HG02642 (cell line): Measurements from ENCODE around the gene EPAS1.

Source experiments
- ATAC-seq: cut with Tn5 transposase; IDR thresholded peaks from one replicate; pipeline ENCODE4 v1.9.1; 2021; ENCODE audit warnings: mild to moderate bottlenecking; ENCODE audit not compliant: unreplicated experiment, poor library complexity

The EPAS1 gene

DNA sequence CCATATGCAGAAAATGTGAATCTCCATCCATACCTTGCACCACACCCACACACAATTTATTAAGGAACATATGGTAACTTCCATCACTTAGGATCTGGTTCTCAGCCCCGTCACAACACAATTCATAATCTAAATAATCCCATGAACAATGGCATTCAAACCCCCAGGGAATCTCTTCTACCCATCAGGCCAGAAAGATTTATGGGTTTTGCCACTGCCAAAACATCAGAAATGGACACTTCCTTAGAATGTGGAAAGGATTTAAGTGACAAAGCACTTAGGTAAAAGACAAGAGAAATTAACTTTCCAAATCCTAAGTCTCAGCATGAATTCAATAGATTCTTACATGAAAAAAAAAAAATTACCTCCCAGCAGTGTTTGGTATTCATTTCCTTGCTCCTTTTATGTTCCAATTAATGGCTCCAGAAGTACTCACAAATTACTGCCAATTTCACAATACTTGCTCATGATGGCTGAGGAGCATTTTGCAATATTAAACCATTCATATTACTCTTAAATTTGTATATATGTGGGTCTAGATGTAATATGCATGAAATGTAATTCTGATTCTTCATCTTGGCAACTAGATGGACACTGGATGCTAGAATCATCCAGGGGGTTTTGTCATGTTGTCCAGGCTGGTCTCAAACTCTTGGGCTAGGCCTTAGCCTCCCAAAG is 125.6 kb downstream of the EPAS1 start:
- ATAC-seq = no peak

DNA sequence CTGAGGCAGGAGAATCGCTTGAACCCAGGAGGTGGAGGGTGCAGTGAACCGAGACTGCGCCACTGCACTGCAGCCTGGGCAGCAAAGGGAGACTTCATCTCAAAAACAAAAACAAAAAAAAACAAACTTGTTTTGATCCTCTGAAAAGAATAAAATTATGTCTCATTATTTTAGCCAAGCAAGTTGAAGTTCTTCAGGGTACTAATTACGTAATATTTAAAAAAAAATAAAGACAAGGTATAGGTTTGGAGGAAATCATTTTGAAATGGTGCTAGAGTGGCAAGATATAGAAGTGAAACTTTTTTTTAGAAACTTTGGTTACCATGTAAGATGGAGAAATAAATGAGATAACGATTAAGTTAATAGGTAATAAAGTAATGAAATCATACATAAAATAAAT is 127.7 kb downstream of the EPAS1 start:
- no peak for ATAC-seq

DNA sequence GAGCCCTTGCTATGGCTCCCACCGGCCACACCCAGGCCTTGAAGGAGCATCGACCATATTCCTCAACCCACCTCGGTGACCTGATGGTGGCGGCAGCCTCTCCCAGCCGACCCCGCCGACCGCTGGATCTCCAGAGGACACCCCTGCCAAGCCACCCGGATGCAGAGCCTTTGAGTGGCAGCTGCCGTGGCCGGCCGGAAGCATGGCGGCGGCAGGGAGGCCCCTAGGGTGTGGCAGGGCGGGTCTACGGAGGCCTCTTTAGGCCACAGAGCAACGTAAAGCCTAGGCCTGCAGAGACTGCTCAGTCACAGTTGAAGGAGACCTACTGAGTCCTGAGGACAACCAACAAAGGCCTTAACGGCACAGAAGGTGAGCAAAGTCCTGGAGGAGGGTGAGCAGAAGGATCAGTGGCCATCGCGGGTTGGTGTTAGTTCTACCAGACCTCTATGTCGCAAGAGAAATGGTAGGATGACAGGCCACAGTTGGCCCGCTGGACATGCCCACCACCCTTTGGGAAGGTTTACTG is 131.8 kb downstream of the EPAS1 start:
- no peak for ATAC-seq

GRCh38 chr2:46430413-46430812 is 133.2 kb downstream of the EPAS1 start:
- no peak for ATAC-seq

- no peak for ATAC-seq
These were observed 133.8 kb downstream of the EPAS1 start for GRCh38 chr2:46430992-46431391.

DNA sequence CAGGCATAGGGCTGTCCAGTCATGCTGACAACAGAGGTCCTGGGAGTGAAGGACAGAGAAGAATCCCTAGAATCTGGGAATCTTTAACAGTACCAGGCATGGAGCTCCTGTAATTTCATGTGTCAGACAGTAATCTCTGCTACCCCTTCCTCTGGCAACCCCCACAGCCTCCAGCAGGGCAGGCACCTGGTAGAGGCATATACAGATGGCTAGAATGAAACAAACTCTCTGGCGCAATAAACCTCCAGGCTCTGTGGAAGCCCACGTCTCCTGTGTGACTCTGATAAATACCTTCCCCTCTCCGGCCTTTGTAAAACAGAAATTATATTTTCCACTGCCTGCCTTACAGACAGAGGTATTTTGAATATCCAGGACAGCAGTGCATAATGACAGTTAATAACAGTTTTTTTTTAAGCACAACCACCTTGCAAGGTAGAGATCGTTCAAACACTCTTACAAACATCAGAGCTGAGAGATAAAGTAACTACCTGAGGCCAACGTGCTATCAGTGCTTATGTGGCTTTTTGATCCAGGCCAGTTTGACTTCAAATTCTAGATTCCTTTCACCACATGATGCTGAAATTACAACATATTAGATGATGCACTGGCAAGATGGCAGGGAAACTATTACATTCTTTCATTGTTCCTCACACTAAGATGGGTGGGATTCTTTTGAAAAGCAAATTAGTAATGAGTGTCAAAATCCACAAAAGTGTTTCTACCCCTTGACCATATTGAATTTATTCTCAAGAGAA is 134.5 kb downstream of the EPAS1 start:
- ATAC-seq = no peak

- no peak for ATAC-seq
These were observed 137.7 kb downstream of the EPAS1 start for GRCh38 chr2:46434851-46435273.

- ATAC-seq = no peak
These were observed 138.1 kb downstream of the EPAS1 start for GRCh38 chr2:46435353-46435752.

GRCh38 chr2:46435796-46436360 is 138.7 kb downstream of the EPAS1 start:
- no peak for ATAC-seq
